ENCODE measurements around the gene PKLR.

Gene PKLR

DNA sequence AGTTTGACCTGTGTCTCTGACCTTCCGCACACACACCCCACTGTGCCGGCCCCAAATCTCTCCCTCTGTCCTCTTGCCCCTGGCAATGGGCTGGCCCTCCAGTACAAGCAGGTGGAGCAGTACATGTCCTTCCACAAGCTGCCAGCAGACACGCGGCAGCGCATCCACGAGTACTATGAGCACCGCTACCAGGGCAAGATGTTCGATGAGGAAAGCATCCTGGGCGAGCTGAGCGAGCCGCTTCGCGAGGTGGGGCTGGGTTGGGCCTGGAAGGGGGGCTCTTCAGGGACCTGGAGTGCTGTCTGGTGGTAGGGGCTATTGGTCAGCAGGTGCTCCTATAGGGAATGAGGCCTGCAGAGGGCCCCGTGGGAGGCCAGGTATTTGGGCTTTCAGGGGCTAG is 16.2 kb downstream of the PKLR start:
- DNase-seq (ENCODE audit: low read depth in 2 of 2), result no peak

DNA sequence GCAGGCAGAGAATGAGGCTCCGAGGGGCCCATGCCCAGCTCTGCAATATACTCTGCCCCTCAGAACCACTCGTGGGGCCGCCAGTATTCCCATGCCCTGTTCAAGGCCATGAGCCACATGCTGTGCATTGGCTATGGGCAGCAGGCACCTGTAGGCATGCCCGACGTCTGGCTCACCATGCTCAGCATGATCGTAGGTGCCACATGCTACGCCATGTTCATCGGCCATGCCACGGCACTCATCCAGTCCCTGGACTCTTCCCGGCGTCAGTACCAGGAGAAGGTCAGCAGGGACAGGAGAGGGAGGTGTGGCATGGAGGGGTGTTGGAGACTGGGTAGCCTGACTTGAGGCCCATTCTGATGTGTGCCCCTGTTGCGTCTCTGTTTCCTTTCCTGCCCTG is 16.8 kb downstream of the PKLR start:
- no peak for DNase-seq (ENCODE audit: low read depth in 2 of 2)

- no peak for DNase-seq (ENCODE audit: low read depth in 2 of 2)
These were observed 18.6 kb downstream of the PKLR start for GRCh38 chr1:155282488-155283091.

DNA sequence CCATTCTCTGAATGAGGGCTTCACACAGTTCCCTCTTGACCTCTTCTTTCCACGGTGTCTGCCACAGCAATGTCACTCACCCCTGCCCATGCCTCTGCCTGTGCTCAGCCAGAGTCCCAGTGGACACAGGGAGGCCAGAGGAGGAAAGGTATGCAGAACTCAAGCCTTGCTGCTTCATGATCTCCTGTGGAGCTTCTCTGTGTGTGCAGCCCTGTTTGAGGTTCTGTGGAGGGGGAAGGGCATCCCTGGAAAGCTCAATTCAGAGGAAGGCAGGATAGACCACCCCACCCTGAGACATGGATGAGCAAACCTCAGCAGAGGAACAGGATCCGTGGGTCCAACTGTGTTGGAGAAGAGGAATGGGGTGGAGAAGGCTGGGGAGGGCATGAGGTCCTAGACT is 22.0 kb downstream of the PKLR start:
- DNase-seq (ENCODE audit: low read depth in 2 of 2), result no peak

GRCh38 chr1:155278689-155279160 is 22.5 kb downstream of the PKLR start:
- DNase-seq (ENCODE audit: low read depth in 2 of 2), result no peak

- DNase-seq (ENCODE audit: low read depth in 2 of 2), result no peak
These were observed 23.1 kb downstream of the PKLR start for GRCh38 chr1:155277902-155278688.

DNA sequence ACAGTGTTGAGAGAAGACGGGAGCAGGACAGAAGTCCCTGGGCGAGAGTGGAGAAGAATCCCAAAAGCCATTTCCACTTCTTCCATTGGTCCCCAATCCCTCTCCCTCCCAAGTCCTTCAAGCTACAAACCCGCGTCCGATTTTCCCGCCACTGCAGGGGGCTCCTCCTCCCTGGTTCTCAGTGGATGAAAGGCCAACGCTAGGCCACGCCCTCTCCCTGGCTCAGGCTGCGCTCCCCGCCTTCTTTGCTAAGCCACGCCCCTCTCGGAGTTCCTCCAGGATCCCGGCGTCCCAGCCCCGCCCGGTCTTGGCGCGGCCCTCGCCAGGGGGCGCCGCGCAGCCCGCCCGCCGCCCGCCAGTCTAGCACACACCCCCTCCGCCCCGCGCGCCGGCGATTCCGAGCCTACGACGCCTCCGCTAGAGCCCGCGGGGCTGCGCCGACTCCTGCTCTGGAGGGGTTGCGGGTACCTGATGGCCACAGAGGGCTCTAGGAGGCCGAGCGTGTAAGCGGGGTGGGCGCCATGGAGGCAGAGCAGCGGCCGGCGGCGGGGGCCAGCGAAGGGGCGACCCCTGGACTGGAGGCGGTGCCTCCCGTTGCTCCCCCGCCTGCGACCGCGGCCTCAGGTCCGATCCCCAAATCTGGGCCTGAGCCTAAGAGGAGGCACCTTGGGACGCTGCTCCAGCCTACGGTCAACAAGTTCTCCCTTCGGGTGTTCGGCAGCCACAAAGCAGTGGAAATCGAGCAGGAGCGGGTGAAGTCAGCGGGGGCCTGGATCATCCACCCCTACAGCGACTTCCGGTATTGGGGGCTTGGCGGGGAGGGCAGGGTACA is 24.0 kb downstream of the PKLR start, which contains the start of gene HCN3:
Gene HCN3, plus strand, starts transcription at position 394 of the 832 bp plus-strand sequence. Its CDS starts 128 bp downstream, at position 522.
- peak; percentile 87 to 89 for DNase-seq (ENCODE audit: low read depth in 2 of 2)

- peak; percentile 86 to 88 for DNase-seq (ENCODE audit: low read depth in 2 of 2)
These were observed 27.6 kb downstream of the PKLR start, which contains the start of gene CLK2 for GRCh38 chr1:155273343-155274245. Gene CLK2, minus strand, starts transcription at chr1:155273504. Its CDS starts 2,527 bp downstream, at chr1:155270977.

- no peak for DNase-seq (ENCODE audit: low read depth in 2 of 2)
These were observed 28.5 kb downstream of the PKLR start for GRCh38 chr1:155272466-155273342.

DNA sequence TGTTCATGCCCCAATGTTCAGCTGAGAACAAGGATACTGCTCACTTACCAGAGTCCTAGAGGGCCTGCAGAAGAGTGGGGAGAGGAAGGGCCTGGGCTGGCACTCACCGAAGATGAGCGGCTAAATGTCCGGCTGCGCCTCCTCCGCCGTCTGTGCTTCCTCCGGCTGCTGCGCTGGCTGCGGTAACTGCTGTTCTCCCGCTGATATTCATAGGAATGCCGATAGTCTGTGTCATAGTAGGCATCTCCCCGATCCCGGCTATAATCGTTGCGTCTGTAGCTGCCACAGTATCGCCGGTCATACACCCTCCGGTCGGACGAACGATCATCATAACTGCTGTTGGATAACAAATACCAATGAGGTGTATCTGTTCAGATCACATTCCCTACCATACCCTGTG is 31.9 kb downstream of the PKLR start:
- no peak for DNase-seq (ENCODE audit: low read depth in 2 of 2)

- DNase-seq (ENCODE audit: low read depth in 2 of 2), result no peak
These were observed 32.6 kb downstream of the PKLR start for GRCh38 chr1:155268630-155269029.

DNA sequence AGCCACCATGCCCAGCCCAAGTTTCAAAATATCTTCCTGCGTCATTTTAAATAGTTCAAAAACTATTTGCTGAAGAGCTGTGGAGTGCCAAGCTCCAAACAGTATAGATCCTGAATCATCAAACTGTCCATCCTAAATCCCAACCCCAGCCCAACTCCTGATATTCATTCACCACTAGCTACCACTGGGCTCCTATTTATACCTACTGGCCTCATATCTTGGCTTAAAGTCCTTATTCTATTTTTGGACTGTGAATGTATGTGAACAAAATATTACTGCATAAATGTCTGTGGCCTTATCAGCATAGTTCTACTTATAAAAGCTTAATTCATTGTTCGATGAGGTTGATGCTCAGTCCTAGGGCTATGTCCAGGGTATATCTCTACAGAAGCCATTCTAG is 33.9 kb downstream of the PKLR start:
- DNase-seq (ENCODE audit: low read depth in 2 of 2), result no peak

DNA sequence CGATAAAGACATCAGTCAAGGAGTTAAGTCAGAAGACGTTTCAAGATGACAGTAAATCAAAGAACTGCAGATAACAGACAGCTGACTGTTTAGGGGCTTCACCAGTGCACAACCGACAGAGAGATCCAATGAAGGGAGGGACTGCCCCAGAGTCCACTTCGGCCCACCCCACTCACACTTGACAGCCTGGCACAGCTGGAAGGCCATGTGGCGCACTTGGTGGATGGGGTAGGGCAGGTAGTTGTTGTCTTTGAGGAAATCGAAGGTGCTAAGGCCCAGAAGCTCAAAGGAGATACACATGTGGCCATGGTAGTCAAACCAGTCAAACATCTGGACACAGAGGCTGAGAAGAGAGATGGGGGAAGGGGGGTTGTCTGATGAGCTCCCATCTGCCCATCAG is 34.7 kb downstream of the PKLR start:
- DNase-seq (ENCODE audit: low read depth in 2 of 2), result no peak

DNA sequence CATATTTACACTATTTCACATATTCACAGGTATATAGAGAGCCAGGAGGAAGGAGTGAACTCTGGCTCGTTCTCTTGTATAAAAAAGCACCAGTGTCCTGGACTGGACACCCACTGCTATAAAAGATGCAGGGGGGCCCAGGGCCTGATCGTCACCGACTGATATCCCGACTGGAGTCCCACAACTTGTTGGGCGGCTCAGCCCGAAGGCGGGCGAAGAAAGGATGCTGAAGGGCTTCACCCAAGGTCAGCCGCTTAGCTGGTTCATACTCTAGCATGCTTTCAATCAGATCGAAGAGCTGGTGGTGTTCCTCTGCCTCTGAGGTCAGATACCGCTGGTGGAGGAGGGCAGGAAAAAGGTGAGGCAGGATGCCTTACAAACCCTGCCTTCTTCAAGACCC is 38.2 kb downstream of the PKLR start:
- no peak for DNase-seq (ENCODE audit: low read depth in 2 of 2)

DNA sequence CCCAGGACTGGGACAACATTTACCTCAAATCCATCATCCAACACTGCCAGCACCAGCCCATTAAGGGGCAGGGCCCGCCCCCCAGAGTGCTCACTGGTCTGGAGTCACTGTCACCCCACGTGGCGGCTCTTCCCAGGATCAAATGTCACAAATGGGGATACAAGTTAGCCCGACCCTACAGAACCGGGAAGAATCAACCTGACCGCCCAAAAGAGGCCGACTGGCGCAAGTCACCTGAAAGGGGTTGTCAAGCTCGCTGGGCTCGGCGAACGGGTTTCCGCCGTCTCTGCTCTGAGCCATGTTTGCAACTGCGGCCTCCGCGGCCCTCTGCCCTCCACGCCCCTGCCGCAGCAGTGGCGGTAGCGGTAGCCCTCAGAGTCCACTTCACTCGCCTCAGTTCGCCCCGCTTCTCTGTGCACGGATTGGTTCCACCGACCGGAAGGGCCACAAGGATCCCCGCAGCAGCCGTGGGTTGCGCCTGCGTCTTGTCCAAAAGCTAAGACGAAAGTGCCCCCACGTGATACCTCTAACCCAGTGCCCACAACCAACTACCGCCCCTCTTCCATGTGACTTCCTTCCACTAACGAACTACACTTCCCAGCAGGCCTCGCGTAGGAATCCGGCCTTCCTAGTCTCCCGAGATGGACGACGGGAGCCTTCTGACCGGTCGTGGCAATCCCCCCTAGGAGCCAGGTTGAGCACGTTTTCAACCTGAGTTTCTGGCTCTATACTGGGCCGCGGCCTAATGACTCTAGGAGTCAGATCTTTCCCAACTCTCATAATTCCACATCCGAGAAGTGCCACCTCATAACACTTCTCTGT is 39.2 kb downstream of the PKLR start, which contains the start of gene SCAMP3:
Gene SCAMP3, minus strand, starts transcription at position 509 of the 822 bp plus-strand sequence. Its CDS starts 209 bp downstream, at position 300.
- DNase-seq (ENCODE audit: low read depth in 2 of 2), result peak; percentile 94

DNA sequence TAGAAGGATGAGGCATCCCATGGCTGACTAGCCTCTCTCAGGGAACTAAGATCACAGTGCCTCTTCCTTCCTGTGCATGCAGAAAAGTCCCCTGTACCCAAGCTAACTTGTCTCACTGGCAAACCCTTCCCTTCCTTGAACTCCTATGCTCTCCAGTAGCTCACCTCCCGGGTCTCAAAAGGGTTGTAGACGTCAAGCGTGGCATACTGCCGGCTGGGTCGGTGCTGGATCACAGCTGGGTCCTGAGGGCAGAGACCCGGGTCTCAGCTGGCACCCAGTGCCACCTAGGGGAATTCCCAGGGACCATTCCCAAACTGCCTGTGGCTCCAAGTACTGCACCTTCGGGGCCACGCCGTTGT is 39.8 kb downstream of the PKLR start:
- DNase-seq (ENCODE audit: low read depth in 2 of 2), result no peak

DNA sequence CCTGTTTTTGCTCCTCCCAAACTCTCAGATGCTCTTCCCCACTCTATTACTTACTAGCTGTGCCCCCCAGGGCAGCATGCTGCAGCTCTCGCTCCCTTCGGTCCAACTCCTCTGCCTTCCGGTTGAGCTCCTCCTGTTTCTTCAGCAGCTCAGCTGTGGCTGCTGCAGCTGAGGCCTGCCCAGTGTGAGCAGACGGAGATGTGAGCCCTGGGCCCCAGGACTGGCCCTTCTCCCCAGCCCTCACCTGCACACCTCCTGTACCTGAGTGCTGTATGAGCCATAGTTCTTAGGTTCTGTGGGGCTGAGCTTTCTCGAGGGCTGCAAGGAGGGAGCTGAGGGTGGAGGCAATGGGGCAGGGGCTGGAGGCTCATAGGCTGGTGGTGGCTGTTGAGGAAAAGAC is 41.0 kb downstream of the PKLR start:
- no peak for DNase-seq (ENCODE audit: low read depth in 2 of 2)

DNA sequence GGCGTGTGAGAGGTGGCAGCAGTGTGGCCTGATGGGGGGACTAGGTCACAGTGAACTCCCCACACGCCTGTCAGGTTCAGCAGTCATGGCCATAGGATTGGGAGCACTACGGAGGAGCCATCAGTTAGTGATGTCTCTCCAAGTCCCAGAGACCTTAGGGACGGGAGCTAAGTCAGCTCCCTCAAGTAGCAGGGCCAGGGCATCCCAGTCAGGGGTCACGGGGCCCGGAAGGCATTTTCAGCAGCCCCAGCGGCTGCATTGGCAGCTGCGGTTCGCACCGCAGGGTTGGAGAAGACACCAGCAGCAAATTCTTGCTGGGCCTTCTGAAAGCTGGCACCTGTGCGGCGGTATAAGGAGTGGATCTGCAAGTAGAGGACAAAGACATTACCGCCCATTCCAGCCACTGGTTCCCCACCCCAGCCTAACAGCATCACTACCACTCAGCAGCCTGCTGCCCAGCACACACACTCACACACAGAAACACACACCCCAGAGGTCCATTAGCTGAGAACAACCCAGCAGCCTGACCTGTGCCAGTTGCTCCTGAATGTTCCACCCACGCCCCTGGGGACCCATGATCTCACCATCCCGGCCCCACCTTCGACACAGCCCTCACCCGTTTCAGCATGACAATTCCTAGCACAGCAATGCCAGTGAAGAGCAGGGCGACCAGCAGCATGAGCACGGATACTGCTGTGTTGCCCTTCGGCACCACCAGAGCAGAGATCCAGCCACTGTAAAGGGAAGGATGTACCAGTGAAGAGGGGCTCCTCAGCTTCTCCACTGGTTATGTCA is 45.0 kb downstream of the PKLR start:
- no peak for DNase-seq (ENCODE audit: low read depth in 2 of 2)
